ENCODE measurements around the gene ADISSP.
A peak's percentile ranks its signal among the peaks of the same experiment; 100 is the strongest.

The ADISSP gene

DNA sequence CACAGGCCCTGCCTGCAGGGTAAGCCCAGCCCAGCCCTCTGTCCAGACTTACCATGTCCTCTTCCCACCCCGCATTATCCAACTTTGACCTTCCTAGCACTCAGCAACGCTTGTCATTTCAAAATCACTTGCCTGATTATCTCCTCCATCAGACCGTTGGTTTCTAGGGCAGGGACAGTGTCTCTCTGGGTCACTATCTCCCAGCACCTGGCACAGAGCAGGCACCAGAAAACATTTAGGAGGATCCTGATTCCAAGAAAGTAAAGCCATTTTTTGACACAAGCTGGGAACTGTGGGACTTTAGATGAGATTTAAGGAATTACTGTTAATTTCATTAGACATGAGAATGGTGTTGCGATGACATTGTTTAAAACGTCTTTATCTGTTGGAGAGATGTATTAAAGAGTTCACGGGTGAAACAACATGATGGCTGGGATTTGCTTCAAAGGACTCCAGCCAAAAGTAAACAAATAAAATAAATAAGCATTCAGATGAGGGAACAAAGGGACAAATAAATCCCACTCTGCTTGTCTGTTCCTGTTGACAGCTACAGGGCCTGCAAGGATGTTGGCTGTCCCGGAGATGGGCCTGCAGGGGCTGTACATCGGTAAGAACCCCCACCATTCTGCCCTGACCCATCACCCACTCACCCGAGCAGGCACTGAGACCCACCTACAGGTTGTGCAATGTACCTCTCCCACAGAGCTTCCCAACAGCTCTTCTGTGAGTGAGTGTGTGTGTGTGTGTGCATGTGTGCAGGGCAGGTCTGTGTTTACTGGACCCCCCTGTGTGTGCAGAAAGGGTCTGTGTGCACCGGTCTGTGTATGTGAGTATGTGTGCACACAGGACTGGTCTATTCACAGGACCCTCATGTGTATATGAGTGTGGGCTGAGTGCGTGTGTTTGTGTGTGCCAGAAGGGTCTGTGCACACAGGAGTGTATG, 29.2 kb downstream of the ADISSP start:
- no peak for DNase-seq (ENCODE audit: low read depth)

DNA sequence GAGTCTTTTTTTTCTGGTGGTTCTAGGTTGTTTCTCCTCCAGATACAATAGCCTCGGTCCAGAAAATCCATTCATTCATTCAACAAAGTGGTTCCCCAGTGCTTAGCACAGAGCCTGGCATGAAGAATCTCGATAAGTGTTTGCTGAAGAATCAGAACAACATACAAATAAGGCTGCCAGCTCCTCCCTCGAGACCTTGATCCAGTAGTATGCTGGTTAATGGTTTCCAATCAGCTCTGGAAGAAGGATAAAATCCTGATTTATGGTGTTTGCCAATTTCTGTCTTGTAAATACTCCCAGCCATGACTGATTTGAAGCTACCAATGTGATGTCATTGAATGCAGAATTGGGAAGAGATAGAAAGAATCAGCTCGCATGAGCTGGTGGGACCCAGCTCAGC, 31.8 kb downstream of the ADISSP start:
- DNase-seq (ENCODE audit: low read depth), result no peak

DNA sequence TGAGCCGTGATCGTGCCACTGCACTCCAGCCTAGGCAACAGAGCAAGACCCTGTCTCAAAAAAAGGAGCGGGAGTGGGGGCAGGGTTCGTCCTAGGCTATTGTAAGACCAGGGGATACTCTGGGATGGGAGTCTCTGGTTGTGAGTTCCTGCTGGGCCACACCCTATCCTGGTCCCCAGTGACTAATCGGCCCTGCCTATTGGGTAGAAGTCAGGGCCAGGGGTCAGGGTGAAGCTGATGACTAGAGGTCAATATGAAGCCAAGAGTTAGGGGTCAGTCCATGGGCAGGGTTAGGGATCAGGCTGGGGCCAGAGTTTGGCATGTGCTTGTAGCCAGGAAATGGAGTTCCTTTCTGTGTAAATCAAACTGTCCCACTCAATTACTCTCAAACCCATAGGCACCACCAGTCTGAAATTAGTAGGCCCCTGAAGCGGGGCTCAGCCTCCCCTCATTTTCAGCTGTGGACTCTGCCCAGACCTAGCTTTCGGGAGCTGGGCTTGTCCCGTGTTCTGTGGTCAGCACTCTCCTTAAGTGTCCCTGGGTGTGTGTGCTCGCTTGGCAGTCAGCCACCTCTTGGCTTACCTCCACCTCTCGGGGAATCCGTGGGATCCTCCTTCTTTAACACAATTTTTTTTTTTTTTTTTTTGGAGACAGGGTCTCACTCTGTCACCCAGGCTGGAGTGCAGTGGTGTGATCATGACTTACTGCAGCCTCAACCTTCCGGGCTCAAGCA, 33.3 kb downstream of the ADISSP start:
- no peak for DNase-seq (ENCODE audit: low read depth)

DNA sequence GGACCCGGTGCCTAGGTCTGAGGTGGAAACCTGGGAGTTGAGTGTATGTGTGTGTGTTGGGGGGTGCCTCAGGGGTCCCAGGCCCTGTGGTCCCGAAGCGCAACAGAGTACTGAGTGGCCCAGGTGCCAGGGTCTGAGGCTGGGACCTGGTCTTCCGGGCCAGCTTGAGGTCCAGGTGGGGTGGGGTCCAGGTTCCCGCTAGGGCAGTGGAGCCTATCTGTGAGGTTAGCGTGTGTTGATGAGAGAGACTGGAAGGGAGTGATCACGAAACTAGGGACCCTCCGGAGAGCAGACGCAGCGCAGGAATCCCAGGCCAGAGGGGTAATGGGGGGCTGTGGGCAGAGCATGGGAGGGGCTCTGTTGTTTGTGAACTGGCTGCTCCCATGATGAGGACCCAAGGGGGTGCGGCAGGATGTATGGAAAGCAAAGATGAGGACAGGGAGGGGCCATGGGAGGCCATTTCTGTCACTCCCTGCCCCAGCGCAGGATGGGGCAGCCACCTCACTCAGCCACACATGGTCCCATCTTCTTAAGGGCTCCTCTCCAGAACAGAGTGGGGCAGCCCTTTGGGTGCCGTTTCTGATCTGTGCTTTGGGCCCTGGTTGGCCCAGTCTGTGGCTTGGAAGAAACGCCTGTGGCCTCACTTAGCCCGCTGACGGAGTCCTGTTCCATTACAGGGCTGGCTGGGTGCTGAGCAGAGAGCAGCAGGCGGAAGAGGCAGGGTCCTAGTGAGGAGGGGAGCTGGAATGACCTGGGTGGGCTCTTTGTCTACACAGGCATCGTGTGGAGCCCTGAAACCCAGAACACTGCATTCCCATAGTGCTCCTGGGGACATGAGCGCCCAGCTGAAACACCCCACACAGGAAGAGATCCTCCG, 34.2 kb downstream of the ADISSP start:
- no peak for DNase-seq (ENCODE audit: low read depth)

DNA sequence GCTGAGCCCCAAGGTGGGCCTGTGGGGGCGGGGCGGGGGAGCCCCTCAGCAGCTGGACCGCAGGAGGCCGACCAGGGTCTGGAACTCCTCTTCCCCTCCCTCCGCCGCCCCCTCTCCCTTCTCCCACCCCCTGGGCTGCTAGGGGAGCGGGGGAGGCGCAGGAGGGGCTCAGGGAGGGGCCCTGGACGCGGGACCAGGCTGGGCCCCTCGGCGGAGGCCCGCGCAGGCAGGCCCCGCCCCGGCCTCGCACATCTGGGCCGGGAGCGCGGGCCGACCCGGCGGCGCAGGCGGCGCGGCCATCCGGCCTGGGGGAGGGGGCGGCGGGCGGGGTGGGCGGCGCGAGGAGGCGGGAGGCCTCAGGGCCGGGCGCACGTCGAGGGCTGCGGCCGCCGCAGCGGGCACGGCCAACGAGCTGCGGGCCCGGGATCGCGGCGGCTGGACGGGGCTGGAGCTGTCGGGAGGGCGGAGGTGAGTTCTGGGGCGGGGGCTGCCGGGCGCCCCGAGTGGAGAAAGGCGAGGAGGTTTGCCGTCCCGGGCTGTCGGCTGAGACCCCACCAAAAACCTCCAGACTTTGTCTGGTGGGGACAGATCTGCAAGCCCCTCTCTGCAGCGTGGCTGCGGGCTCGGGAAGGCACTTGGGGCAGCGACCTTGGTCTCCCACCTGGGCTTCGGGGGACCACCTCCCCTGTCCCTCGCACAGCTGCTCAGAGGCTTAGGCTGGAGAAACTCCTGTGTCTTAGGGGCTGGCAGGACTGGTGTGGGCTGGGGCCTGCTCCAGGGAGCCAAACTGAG, 35.0 kb downstream of the ADISSP start, which contains the start of gene HSPA12B:
TSS of gene HSPA12B (plus strand) at position 359 of the 792 bp plus-strand sequence. CDS start 5,990 bp downstream, outside the sequence.
- DNase-seq (ENCODE audit: low read depth), result no peak

DNA sequence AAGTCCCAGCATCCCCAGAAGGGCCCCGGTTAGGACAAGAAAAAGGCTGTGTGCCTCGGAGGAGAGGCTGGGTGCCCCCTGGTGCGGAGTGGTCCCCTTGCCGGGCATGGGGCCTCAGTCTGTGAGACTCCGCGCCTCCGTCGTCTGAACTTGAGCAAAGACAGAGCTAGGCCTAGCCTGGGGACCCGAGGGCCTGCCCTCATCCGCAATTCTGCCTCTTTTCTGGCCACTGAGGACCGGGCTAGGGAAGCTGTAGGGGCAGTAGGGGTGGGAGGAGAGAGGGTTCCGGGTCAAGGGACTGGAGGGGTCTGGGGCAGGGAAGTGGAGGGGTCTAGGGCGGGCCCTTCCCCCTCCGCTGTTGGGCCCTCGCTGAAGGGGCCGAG, 35.6 kb downstream of the ADISSP start:
- no peak for DNase-seq (ENCODE audit: low read depth)

DNA sequence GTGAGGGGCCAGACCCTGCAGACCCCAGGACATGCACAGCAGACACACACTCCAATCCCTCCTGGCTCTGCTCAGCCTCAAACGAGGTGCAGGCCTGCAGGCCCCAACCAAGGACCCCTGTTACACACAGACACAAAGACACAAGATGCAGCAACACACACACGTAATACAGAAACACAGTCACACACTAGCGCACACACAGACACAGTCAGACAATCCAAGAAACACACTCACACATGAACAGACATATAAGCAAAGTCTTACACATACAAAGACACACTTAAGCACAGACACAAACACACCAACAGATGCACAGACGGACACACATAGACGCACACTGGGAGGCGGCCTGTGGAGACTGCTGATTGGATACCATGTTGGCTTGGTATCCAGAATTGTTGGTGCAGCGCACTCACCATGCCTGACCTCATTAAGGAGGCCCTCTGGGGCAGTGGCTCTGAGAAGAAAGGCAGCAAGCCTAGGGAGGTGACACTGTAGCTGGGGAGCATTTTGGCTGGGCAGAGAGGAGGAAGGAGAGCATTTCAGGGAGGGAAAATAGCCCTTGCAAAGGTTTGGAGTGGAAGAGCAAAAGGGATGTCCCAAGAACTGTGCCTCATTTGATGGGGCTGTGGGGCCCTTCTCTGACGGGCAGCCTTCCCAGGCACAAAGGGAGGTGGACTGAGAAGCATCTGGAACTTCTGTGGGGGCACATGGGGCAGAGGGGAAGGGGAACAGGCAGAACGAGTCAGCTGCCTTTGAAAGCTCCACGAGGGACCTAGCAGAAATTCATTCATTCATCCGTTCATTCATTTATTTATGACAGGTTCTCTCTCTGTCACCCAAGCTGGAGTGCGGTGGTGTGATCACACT, 36.5 kb downstream of the ADISSP start:
- no peak for DNase-seq (ENCODE audit: low read depth)

DNA sequence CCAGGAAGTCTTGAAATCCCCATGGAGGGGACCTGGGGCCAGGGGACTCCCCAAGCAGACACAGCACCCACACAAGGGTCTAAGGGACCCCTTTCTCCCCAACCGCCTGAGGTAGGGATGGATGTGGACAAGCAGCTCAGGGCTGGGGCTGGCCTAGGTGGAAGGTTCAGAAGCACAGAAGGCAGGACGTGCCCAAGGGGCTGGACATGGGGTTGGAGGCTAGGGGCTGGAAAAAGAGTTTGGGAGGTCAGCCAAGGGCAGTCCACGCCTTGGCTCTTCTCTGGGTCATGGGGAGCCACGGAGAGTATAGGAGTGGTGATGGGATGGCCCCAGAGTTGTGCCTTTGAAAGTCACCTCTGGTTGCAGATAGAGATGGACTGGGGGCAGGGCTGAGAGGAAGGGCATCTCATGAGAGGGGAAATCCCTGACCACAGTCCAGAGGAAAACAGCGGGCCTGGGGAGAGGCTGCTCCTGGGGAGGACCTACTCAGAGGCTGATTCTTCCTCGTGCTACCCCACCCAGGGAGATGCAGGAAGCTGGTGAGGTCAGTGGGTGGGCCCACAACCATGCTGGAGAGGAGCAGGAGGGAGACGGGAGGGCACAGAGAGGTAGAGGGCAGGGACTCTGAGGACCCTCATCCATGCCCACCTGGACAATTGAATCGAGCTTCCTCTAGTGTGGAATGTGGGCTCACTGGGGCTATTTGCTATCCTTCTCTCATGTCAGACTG, 37.6 kb downstream of the ADISSP start:
- no peak for DNase-seq (ENCODE audit: low read depth)

DNA sequence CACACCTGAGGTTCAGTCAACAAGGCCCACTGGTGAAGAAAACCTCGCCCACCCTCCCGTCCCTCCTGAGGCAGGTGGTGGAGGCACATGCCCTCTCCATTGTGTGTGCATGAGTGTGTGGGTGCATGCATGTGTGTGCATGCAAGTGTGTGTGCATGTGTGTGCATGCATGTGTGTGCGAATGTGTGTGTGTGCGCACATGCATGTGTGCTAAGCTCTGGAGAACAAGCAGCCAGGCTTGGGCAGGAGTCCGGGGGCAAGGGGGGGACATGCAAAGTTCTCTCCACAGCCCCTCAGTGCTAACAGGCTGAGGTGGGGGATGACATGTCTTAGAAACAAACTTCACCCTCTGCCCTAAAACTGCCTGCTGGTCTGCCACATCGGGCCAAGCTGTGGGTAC, 38.2 kb downstream of the ADISSP start:
- no peak for DNase-seq (ENCODE audit: low read depth)

DNA sequence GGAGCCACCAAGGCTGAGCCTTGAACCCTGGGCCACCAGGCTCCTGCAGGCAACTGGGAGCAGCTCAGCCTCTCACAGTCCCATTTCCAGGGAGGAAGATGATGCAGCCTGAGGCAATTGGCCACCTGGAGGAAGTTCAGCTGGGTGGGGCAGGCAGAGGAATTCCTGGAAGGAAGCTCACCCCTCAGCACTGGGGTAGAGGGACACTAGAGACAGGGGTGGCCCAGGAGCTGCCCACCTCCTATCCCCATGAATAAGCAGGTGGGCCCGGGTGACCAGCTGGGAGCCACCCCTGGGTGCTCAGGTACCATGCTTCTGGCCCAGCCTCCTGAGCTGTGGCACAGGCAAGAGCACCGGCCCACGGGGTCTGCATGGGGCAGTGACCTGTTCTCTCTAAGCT, 38.7 kb downstream of the ADISSP start:
- DNase-seq (ENCODE audit: low read depth), result no peak

DNA sequence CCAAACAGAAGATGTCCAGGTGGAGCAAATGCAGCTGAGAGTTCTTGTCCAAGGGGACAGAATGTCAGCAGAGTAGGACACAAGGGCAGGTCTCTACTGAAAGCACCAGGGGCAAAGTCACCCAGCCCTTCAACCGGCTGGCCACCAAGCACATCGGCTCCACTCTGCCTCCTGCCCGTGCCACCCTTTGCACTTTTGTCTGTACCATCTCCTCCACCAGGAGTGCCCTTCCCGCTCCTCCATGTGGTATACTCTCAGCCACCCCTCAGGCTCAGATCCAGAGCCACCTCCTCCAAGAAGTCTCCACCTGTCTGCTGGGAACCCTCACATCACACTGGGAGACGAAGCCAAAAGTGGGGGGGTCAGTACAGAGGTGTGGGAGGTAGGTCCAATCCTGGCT, 39.2 kb downstream of the ADISSP start:
- DNase-seq (ENCODE audit: low read depth), result no peak

DNA sequence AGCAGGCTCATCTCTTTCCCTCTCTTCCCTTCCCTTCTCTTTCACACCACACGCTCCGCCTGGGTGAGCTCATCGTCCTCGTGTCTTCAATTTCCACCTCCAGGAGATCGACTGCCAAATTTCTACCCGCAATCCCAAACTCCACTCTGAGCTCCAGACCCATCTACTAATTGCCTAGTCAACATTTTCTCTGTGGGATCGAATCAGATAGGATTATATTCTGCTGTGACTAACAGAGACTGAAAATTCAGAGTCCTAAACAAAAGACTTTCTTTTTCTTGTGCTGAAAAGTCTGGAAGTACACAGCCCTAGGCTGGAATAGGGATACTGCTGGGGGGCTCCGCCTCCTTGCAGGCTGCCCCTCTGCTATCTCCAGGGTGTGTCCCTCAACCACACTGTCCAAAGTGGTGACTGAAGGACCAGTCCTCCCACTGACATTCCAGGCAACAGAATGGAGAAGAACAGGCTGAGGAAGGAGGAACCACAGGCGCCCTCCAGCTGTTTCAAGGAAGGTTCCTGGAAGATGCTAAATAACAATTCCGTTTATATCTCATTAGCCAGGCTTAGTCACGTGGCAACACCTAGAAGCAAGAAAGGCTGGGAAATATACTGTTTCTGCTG, 40.0 kb downstream of the ADISSP start:
- DNase-seq (ENCODE audit: low read depth), result peak; percentile 89

DNA sequence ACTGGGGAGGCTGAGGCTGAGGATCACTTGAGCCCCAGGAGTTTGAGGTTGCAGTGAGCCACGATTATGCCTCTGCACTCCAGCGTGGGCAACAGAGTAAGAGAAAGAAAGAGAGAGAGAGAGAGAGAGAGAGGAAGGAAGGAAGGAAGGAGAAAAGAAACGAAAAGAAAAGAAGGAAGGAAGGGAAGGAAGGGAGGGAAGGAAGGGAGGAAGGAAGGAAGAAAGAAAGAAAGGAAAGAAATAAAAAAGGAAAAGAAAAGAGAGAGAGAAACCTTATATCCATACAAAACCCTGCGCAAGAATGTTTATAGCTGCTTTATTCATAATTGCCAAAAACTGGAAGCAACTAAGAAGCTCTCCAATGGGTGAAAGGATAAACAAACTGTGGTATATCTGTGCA, 43.2 kb downstream of the ADISSP start:
- no peak for DNase-seq (ENCODE audit: low read depth)

DNA sequence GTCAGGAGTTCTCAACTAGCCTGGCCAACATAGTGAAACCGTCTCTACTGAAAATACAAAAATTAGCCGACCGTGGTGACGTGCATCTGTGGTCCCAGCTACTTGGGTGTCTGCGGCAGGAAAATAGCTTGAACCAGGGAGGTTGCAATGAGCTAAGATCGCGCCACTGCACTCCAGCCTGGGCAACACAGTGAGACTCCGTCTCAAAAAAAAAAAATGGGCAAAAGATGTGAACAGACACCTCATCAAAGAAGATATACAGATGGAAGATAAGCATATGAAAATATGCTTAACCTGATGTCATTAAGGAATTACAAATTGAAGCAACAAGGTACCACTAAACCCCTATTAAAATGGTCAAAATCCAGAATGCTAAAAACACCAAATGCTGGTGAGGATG, 44.3 kb downstream of the ADISSP start:
- DNase-seq (ENCODE audit: low read depth), result no peak

DNA sequence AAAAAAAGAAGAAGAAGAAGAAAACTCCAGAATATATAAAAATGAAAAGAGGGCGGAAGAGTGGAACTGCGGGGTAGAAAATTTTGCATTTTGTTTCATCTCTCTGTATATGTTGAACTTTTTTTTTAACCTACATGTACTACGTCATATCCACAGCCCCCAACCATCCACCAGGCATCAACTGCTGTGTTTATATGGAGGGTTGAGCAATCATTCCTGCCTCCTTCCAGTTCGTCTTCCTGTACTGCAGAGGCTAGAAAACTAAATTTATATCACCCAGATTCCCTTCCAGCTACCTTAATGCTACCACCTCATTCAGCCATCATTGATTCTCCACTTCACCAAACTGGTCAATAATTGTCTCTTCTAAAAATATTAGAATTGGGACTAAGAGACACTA, 45.6 kb downstream of the ADISSP start:
- DNase-seq (ENCODE audit: low read depth), result no peak

DNA sequence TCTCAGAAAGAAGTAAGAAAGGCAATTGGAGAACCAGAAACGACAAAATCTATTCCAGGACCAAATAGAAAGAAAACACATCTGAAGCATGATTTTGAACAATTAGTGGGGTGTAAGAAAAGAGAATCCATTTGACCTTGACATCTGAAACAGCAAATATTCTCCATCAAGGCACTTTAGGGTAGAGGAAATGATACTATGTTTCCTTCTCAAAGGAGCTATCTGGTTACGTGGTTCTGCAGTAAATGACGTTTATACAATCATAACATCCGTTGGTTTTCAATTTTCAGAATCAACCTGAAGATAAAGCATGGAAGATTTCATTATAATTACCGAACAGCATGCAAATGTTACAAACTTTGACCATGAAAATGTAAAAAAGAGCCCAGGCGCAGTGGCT, 46.9 kb downstream of the ADISSP start:
- DNase-seq (ENCODE audit: low read depth), result no peak

DNA sequence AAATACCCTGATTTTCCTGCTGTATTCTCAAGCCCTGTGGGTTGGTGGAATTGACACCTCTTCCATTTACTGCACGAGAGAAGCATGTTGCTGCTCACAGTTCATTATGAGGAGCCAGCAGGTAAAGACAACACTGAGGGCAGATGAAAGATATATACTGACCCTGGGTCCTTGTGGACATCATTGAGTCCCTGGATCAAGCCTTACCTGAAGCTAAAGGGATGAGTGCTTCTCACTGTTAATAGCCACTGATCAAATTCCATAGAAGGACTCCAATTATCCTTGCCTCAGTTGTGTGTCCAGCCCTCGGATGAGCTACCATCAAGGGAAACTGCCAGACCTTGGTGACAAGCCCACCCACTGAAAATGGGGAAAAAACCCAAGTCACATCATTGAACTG, 47.5 kb downstream of the ADISSP start:
- DNase-seq (ENCODE audit: low read depth), result no peak

DNA sequence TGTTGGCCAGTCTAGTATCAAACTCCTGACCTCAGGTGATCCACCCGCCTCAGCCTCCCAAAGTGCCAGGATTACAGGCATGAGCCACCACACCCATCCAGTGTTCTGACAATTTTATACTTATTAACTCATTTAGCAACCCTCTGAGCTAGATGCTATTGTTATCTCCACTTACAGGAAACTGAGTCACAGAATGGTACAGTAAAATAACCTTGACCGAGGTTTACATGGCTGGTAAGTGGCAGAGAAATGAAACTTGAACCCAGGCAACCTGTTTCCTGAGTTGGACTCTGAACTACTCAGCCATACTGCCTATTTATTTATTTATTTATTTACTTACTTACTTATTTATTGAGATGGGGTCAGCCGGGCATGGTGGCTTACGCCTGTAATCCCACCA, 48.5 kb downstream of the ADISSP start:
- DNase-seq (ENCODE audit: low read depth), result no peak

DNA sequence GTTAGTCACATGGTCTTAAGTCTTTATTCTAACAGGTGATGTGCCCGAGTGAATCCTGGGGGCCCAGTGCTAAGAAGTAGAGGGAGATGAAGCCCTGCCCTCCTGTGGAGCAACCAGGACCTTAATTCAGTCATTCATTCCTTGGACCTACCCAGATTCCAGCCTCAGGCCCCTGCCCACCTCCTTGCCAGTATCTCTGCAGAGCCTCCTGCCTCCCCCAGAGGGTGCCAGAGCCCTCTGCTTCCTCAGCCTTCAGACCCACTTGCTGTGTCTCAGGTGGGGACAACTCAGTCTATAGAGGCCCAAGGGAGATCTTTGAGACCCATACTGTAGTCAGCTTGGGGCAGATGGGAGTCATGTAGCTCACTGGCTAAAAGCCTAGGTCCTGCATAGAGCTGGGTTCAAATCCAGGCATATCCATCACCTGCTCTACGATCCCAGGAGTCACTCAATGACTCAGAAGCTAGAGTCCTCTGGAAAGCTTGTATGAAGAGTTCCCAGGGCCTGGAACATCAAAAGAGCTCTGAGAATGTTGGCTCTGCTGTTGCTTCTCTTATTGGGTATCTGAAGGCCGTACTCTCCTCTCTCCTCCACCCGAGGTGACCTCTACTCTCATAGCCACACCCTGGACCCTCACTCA, 51.2 kb downstream of the ADISSP start:
- DNase-seq (ENCODE audit: low read depth), result no peak
